Measurements from ENCODE around the gene EPB41L4B. TPM values are rescaled to one million over a fixed set of nuclear protein-coding genes. Genes with fewer than 3 reads are reported as not detected.

Gene EPB41L4B
- total RNA-seq, 1 donor from 2014 or later: 0.11 TPM

DNA sequence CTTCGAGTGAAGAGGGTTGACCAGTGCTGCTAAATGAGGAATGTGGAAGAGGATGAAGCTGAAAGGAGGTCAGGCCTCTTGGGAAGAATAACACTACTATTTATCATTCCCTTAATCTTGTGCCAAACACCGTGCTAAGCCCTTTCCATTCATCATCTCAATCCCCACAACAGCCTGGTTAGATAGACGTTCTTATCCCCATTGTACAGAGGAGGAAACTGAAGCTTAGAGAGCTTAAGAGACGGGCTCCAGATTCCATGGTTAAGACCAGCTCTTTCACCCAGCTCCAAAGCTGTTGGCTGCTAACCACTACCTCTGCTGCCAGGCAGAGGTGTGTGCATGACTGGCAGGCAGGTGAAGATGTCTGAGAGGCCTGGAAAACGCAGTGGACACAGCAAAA, 868 bp upstream of the EPB41L4B start:
- intact Hi-C loops (cut with micrococcal nuclease): loop anchor here (1.0 to 5.0 kb wide), 6 partner anchors 77 to 389 kb away; partner anchors contain the start of genes ABITRAM, ELP1 and TMEM245

DNA sequence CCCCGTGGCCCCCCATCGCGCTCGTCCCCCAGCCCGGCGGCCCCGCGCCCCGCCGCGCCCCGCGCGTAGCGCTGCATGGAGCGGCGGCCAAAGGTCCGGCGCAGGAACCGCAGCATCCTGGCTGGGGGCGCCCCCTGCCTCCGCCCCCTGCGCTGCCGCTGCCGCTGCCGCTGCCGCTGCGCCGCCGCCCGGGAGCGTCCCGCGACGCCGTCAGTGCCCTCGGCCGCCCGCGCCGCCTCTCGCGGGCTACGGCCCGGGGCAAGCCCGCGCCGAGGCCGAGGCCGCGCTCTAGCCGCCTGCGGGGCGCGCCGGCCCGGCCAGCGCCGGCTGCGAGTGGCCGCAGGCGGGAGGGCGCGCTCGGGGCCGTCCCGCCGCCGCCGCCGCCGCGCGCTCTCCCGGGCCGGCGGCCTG, 523 bp downstream of the EPB41L4B start:
- intact Hi-C loops (cut with micrococcal nuclease): loop anchor here (2.0 to 5.0 kb wide), 5 partner anchors 92 to 388 kb away; partner anchors contain the start of genes ABITRAM, ELP1 and TMEM245

DNA sequence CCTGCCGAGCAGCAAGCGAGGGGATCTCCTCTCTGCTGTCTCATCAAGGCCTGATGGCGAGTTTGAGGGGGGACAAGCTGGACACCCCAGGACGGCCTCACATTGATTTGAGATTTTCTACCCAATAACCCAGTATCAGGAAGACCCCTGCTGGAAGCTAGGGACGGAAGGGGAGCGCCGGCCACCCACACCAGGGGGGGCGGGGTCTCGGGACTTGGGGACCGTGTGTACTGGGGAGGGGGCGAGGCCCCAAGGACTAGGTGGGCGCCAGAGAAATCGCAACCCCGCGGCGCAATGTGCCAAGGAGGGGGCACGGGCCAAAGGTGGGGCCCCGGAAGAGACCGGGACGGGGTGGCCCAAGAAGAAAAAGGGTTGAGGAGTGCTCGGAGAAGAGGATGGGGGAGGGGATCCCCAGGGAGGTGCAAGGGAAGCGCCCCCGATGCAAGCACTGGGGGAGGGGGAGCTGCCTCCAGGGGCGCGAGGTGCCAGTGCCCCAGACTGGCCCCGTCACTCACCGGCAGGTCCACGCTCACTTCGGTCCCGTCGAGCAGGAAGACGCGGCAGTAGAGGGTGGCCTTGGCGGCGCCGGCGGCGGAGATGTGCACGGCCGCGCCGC, 1.1 kb downstream of the EPB41L4B start:
- intact Hi-C loops (cut with micrococcal nuclease): loop anchor here (2.0 to 5.0 kb wide), 5 partner anchors 93 to 387 kb away; partner anchors contain the start of genes ABITRAM, ELP1 and TMEM245

DNA sequence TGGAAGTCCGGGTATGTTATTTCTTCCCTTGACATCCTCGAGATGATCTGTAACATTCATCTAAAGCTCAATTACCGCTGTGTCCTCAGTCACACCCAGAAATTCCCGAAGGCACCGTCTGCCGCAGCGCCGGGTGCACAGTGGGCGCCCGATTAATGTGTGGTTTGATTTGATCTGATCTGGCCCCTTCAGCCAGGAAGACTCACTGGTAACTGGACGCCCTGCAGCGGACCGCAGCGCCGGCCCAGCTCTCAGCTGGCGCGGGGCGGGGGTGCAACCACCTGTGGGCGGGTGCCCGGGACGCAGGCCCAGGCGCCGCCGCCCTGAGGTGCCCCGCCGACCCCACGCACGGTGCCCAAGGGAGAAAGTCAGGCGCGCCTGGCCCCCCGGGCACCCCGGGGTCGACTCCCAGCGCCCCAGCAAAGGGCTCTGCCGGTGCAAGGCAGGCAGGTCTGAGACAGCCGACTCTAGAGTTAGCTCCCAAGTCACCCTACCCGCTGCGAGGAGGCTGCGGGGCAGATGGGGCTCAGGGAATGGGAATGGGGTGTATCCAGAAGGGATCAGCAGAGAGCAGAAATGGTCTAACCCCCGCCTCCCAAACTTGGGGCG, 1.7 kb downstream of the EPB41L4B start:
- intact Hi-C loops (cut with micrococcal nuclease): no loop called here

DNA sequence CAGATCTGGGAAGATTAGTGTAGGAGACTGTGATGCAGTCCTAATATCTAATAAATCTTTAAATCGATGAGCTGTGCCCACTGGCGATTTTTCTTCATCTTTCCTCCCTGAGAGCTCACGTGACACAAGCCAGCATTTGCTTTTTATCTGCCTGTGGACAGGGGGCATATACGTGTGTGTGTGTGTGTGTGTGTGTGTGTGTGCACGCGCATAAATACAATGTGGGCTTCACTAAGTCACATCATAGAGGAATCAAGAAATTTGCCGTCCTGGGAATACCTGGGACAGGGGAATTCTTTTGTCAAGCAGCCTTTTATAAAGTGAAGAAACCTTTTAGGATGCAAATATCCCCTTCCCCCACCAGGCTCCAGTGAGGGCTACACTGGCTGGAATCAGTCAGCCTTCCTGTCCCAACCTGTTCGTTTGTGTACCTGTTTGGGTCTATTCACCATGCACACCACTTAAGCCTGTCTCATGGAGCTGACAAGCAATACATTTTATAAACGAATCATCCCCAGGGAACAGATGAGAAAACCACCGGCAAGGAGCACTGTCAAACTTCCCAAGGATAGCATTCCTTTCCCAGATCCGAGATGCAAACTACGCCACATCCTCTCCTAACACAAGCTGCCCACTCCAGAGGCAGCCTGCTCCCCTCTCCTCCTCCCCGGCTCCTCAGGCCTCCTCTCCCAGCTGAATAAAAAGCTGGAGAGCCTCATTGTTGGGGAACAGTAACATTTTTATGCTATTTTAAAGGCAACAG, 2.7 kb downstream of the EPB41L4B start:
- intact Hi-C loops (cut with micrococcal nuclease): no loop called here

DNA sequence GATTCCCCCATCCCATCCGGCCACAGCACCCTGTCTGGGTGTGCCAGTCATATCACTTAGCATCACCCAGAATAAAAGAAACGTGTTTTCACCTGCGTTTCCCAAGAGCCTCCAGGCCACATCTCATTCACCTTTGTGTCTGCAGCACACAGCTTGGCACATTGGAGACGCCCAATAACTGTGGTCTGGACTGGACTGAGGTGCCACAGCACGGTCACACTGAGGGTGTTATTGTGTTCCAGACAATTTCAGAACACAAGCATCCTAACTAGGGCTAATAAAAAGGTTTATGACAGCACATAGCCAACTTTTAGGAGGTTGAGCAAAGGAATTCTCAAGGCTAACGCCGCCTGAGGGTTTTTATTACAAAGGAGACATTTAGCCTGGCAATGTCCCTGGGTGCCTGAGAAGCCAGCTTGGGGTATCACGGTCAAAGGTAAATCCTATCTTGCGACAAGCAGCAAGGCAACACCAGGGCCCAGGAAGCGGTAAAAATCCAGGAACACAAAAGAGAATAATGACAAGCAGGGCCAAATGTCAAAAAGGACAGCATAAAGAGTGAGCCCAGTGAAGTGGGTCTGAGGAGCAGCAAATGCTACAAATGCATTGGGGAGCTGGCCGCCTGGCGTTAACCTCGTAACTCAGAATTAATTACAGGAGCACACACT, 3.4 kb downstream of the EPB41L4B start:
- intact Hi-C loops (cut with micrococcal nuclease): no loop called here

DNA sequence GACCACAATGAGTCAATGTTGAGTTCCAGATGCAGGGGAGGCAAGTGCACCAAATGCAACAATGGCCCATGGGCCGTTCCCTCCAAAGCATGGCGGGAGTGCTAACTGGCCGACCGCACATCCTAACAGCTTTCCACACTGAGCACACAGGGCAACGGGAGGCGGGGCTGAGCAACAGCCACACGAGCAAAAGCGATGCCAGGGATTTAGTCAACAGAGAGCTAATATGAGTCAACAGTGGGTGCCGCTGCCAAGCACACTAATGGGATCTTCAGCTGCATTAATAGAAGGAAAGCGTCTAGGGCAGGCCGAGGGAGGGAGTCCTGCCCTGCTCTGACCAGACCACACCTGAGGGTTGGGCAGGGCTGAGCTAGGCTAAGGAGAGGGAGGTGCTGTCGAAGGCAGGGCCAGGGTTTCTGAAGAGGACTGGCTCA, 4.6 kb downstream of the EPB41L4B start:
- intact Hi-C loops (cut with micrococcal nuclease): no loop called here

DNA sequence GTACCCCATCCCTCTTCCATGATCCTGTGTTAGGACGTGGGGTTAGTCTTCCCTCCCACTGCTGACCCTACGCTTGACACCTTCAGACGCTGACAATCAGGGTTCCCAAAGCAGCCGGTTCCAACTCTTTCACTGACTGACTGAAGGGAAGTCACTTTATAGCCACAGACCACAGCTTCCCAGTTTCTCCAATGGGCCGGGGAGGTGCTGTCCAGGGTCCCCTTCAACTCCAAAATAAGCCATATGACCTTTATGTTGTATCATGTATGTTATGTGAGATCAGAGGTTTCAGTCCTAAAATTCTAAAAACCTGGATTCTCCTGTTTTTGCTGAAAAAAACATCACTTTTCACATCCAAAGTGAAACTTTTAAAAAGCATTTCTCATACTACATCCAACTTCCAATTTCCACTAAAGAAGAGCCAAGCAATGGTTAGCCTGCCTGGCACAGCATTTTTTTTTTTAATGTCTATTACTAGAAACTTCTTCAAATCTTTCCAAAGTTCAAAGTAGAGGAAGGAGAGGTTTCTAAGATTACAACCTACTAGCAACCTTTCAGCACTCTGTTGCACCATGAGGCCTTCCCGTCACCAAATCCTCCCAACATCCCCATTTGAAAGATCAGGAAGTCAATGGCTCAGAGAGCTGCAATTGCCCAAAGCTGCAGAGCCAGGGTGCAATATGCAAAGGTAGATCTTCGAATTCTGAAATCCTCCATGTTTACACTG, 5.2 kb downstream of the EPB41L4B start:
- intact Hi-C loops (cut with micrococcal nuclease): no loop called here

DNA sequence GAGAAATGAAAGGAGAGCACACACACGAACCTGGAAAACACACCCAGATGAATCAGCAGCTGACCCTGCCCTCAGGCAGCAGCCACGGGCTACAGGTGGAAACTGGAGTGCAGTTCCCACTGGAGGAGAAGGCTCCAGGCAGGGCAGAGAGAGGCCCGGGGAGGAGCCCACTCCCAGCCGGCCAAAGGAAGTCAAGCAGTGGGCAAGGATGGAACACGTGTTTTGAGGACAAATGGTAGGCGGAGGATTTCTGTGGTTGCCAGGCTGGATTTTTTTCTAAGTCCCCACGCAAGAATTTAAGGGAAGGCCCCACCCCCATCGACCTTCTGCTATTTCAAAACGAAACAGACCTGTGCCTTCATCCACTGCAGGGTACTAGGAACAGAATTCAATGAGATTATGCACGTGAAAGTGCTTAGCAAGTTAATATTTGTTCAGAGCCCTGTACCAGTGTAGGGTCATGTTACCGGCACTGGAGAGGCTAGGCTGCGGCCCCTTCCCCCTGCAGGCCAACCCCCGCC, 6.8 kb downstream of the EPB41L4B start:
- intact Hi-C loops (cut with micrococcal nuclease): no loop called here

DNA sequence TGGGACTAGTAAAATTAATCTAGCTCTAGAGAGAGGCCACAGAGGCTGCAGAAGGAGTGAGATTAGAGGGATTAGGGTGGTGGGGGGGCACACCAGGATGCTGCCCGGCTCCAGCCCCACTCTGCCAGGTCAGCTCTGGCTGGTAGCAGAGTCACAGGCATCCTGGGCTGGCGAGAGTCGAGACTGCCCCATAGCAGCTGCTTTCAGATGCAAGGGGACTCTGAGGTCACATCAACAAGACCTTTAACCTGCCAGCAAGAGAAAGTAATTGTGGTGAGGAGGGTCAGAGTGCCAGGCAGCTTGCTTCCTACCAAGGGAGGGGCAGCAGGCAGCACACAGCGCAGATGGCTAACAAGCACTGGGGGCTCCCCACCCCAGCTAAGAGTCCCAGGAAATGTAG, 7.5 kb downstream of the EPB41L4B start:
- intact Hi-C loops (cut with micrococcal nuclease): no loop called here

DNA sequence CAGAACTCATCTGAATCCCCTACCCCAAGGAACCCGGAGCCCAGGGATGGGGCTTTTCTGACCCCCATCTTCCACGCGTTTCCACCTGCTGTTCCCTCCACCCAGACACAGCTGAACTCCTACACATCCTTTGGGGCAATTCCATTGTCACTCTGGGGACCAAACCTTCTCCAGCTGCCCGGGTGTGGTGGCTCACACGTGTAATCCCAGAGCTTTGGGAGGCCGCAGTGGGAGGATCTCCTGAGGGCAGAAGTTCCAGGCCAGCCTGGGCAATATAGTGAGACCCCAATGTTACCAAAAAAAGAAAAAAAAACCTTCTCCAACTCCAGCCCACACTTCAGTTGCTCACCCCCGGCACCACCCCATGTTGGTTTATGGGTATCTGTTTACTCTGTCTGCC, 8.1 kb downstream of the EPB41L4B start:
- intact Hi-C loops (cut with micrococcal nuclease): no loop called here

DNA sequence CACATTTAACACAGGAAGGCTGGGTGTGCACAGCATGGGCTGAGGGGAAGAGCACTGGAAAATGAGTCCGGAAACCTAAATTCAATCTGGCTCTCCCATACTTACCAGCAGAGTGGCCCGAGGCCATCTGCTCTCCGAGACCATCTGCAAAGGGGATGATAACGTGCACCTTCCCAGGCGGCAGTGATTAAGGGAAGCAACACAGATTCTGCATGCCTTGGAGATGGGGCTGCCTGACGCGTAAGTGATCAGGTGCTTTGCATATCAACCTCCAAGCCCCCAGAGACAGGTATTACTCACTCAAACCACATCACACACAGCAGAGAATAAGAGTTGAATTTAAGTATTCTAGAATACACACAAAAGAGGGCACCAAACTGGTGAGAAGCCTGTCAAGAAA, 9.1 kb downstream of the EPB41L4B start:
- intact Hi-C loops (cut with micrococcal nuclease): no loop called here

DNA sequence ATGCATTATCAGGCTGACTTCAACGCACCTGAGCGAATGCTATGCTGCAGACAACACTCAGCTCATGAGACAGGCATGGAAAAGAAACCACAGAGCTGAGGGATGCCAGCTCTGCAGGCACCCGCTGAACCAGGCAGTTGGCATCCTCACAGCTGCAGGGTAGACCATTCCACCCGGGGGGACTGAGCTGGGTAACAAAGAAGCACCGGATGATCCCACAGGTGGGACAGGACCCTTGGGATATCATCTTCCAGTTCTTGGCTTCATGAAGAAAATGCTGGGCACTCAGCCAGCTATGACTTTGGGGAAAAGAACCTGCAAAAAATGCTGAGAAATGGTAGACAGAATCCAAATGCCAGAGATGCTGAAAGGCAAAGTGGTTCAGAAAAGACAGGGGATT, 9.6 kb downstream of the EPB41L4B start:
- intact Hi-C loops (cut with micrococcal nuclease): no loop called here

DNA sequence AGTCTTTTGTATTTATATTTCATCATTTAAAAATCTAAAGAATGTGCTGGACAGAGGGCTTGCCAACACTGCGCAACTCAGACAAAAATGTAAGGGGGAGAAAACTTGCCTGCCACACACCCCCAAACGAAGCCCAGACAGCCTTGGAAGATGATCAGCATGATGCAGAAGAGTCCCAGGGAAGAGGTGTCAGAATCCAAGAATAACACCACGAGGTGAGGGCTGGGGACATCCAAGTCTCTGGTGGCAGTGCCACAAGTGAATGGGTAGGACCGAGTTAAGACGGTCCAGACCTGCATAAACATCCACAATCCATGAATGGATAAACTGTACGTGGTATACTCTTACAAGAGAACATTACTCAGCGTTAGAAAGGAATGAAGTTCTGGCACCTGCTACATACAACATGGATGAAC, 10.4 kb downstream of the EPB41L4B start:
- intact Hi-C loops (cut with micrococcal nuclease): no loop called here

DNA sequence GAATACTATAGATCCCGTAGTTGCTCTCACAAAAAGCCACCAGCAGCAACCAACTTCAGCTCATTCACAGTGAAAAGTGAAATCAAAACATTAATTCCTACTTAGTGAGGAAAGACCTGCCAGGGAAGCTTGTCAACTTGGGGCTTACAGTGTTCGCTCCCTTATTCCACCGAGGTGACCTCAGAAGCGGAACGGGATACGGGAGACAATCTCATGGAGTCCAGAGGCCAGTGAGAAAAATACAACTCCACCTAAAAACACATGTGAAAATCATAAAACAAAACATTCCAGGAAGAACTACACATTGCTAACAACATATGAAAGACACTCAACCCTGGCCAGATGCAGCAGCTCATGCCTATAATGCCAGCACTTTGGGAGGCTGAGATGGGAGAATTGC, 11.6 kb downstream of the EPB41L4B start:
- intact Hi-C loops (cut with micrococcal nuclease): no loop called here

DNA sequence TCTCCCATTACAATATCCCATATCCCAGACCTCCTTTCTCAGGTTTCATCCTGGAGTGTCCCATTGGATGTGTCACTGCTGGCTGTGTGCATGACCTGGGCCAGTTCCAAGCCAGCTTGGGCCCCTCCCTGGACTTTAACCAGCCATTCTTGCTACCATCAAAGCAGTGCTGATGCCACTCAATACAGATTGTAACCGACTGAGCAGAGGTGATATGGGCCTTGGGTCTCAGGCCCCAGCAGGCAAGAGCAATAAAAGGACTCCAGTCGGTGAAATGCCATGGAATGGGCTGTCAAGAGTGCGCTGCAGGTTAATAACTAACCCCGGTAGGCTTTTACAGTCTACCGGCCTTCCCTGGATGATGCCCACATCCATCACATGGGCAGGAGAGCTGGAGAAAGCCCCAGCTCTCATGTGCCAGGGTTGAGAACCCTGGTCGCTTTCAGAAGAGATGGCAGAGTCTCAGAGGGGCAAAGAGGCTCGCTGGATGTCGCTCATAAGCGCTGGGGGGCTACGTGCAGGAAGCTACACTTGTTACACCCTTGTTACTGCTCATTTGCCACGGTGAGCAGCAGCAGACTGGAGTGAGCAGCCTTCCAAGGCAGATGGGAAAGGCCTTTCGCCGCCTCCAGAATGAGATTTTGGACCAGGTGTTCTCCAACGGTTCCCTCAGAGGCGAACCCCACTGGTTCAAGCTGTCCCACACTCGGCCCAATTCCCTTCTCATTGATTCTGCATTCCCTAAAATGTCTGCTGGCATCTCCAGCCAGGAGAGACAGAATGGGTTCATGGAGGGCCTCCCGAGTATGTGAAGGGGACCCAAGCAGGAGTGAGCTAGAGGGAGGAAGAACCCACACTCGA, 13.2 kb downstream of the EPB41L4B start:
- intact Hi-C loops (cut with micrococcal nuclease): no loop called here

DNA sequence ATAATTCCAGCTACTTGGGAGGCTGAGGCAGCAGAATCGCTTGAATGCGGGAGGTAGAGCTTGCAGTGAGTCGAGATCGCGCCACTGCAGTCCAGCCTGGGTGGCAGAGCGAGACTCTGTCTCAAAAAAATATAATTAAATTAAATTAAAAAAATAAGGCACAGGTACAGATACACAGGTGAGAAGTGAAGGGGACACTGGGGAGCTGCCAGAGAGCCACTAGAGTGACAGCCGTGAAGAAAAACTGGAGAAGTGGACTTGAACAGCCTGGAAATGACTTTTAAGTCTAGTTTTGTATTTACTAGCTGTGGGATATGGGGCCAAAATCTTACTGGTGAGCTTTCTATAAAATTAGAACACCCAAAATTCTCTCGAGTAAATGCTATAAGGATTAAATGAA, 15.1 kb downstream of the EPB41L4B start:
- intact Hi-C loops (cut with micrococcal nuclease): no loop called here

DNA sequence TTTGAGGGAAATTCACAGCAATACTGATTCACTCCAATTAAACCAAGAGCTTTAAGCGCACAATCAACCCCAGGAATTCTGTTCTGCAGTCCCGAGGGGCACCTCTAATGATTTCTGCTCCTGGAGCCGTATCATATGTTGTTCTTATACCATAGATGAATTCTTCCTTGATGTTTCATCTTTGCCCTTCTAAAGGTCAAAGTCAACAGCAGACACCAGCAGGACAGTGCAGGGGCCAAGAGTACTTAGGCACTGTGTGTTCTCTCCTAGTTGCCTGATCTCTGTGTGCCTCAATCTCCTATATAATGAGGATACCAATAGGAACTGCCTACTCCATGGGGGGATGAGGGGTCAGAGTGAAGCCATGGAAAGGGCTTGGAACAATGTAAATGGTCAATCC, 16.5 kb downstream of the EPB41L4B start:
- intact Hi-C loops (cut with micrococcal nuclease): no loop called here

DNA sequence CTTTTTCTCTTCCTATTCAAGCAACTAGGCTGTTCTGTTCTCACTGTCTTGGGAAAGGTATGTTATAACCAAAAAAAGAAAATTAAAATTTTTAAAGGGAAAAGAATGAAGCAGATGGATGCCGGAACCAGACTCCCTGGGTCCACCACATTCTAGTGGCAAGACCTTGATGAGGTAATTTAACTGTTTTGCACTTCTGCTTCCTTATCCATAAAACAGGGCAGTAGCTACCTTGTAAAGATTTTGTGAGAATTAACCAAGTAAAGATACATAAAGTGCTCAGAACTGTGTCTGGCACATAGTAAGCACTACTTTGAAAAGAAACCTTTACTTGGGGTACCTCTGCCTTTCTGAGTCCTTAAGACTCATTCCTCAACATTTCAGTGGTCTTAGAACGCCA, 17.0 kb downstream of the EPB41L4B start:
- intact Hi-C loops (cut with micrococcal nuclease): no loop called here

DNA sequence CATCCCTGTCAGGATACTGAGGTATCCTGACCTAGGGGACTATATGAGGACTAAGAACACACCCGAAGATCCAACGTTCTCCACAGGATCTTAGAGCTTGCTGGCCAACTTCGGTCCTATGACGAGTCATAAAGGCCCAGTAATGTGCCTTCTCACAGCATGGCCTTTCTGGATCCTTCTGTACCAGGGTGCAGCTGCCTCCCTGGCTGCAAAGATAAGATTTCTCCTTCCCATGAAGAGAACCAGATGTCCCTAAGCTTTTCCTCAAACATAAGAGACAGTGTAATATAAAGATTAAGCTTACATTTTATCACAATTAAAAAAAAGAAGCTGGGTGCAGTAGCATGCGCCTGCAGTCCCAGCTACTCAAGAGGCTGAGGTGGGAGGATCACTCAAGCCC, 18.3 kb downstream of the EPB41L4B start:
- intact Hi-C loops (cut with micrococcal nuclease): no loop called here
